Measurements from ENCODE around the gene KLHL17.

- TF ChIP-seq POLR2A (IDR thresholded peaks at IDR 0.05; ENCODE audit: low read length) (no peak), GATA1 (IDR thresholded peaks at IDR 0.05; ENCODE audit: low read depth, low read length) (no peak)
Measured at GRCh38 chr1:932173-932510, 28.2 kb upstream of the KLHL17 start.

All from erythroblast (primary cell).